ENCODE data around the gene ALPG. TPM values are rescaled to one million over a fixed set of nuclear protein-coding genes. Genes with fewer than 3 reads are reported as not detected.

ALPG gene
- total RNA-seq, 1 experiment from 2014 or later: 1.2 TPM

DNA sequence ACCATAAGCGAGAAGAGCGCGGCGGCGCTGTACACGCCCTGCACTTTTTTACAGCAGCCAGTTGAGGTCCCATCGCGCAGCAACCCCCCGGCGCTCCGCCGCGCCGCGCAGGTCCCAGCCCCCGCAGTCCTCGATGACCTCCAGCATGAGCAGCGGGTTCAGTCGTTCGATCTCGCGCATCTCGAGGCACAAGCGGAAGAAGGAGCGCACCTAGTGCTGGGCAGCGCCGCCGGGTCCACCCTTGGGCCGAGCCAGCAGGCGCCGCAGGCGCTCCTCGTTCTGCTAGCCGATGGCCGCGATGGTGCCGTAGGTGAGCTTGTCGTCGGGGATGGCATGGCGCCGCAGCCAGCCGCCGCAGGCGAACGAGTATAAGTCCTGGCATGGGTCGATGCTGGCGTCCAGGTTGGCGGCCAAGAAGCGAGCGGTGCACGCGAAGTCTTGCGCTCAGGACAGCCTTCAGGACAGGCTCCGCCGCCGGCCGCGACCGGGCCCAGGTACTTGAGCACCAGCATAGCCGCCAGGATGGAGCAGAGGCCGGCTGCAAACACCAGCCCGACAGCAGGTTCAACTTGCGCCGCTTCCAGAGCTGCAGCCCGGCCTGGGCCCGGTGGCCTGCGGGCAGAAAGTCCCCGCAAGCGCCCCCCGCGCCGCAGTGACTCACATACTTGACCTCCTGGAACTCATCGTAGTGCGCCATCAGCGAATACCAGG is 19.7 kb upstream of the ALPG start (continued):
- TF ChIP-seq ZNF317 (CRISPR knock-in tag; IDR thresholded peaks at IDR 0.05; ENCODE audit: borderline replicate concordance, low read depth) (0 out of 2 replicates have a peak, but pooled peaks have one; percentile 8), ZNF138 (CRISPR knock-in tag; conservative IDR thresholded peaks at IDR 0.05) (0 out of 2 replicates have a peak, but pooled peaks have one; percentile 23), FOXJ3 (CRISPR knock-in tag; IDR thresholded peaks at IDR 0.05; ENCODE audit: borderline replicate concordance) (no peak), FOXP1 (CRISPR knock-in tag; IDR thresholded peaks at IDR 0.05; ENCODE audit: borderline replicate concordance) (no peak)
- TF ChIP-seq, protein P1, sequence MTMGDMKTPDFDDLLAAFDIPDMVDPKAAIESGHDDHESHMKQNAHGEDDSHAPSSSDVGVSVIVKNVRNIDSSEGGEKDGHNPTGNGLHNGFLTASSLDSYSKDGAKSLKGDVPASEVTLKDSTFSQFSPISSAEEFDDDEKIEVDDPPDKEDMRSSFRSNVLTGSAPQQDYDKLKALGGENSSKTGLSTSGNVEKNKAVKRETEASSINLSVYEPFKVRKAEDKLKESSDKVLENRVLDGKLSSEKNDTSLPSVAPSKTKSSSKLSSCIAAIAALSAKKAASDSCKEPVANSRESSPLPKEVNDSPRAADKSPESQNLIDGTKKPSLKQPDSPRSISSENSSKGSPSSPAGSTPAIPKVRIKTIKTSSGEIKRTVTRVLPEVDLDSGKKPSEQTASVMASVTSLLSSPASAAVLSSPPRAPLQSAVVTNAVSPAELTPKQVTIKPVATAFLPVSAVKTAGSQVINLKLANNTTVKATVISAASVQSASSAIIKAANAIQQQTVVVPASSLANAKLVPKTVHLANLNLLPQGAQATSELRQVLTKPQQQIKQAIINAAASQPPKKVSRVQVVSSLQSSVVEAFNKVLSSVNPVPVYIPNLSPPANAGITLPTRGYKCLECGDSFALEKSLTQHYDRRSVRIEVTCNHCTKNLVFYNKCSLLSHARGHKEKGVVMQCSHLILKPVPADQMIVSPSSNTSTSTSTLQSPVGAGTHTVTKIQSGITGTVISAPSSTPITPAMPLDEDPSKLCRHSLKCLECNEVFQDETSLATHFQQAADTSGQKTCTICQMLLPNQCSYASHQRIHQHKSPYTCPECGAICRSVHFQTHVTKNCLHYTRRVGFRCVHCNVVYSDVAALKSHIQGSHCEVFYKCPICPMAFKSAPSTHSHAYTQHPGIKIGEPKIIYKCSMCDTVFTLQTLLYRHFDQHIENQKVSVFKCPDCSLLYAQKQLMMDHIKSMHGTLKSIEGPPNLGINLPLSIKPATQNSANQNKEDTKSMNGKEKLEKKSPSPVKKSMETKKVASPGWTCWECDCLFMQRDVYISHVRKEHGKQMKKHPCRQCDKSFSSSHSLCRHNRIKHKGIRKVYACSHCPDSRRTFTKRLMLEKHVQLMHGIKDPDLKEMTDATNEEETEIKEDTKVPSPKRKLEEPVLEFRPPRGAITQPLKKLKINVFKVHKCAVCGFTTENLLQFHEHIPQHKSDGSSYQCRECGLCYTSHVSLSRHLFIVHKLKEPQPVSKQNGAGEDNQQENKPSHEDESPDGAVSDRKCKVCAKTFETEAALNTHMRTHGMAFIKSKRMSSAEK (CRISPR knock-in tag; IDR thresholded peaks at IDR 0.05; ENCODE audit: borderline replicate concordance): no peak

DNA sequence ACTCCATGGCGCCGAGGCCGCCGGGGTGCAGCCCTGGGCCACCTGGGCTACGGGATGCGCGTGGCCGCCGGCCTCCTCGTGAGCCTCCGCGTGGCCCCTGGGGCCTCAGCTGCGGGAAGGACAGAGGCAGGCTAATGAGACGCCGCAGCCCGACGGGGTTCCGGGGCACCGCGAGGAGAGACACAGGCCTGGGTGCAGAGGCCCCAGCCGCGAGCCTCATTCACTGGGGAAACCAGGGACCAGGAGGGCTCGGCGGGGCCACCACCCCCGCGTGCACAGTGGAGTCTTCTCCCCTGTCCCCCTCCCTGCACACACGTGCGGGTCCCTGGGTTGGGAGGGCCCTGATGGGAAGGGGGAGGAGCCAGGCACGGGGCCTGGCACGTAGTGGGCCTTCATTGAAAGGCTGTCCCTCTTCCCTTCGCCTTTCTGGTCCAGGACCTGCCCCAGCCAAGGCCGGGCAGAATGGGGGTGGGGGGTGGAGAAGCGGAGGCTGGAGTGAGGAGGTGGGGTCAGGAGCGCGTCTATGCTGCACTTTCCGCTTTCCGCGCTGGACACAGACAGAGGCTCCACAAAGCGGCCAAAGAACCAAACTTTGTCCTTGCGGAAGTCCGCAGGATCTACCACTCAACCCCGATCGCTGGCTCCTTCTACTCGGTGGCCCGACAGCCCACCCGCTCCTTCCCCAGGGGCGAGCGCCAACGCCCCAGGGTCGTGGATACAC is 19.0 kb upstream of the ALPG start:
- DNase-seq (ENCODE audit: low spot score) (peak; percentile 52), ATAC-seq (peak; percentile 46)
- H3K9me3 Mint-ChIP-seq: no peaks in the 10 kb centered on the region
- ChIA-PET CTCF (interaction anchor here (1.0 to 3.0 kb wide), 3 partner anchors 20 to 62 kb away, joined by 3 to 25 read pairs (median 6); no protein-coding TSS in a partner anchor), POLR2A (interaction anchor here (1.3 kb wide), 1 partner anchor 32 kb away, joined by 4 read pairs; no protein-coding TSS in a partner anchor)
- H3K27ac Mint-ChIP-seq: no peak overlapping the region
- peaks cover 19% of the 10 kb centered on the region for H3K4me1 Mint-ChIP-seq
- peaks cover 92% of the 10 kb centered on the region for H3K27me3 Mint-ChIP-seq (ENCODE audit: low read depth)
- H3K36me3 Mint-ChIP-seq: no peaks in the 10 kb centered on the region; the same call in 1 of the 2 replicates
- peak overlapping the region; percentile 68 for H3K4me3 Mint-ChIP-seq
- TF ChIP-seq NFATC4 (CRISPR knock-in tag; IDR thresholded peaks at IDR 0.05): no peak
- no peak for TF ChIP-seq NR1H2 (CRISPR knock-in tag; IDR thresholded peaks at IDR 0.05)
- no peak for TF ChIP-seq NFE2L1 (CRISPR knock-in tag; IDR thresholded peaks at IDR 0.05)
- 0 out of 2 replicates have a peak, but pooled peaks have one; percentile 31 for TF ChIP-seq SP1 (CRISPR knock-in tag; conservative IDR thresholded peaks at IDR 0.05)
- no peak for TF ChIP-seq NR2C2 (CRISPR knock-in tag; IDR thresholded peaks at IDR 0.05)
- TF ChIP-seq HMGA2 (CRISPR knock-in tag; IDR thresholded peaks at IDR 0.05): no peak
- TF ChIP-seq, protein P2, sequence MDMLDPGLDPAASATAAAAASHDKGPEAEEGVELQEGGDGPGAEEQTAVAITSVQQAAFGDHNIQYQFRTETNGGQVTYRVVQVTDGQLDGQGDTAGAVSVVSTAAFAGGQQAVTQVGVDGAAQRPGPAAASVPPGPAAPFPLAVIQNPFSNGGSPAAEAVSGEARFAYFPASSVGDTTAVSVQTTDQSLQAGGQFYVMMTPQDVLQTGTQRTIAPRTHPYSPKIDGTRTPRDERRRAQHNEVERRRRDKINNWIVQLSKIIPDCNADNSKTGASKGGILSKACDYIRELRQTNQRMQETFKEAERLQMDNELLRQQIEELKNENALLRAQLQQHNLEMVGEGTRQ (CRISPR knock-in tag; IDR thresholded peaks at IDR 0.05): 0 out of 2 replicates have a peak, but pooled peaks have one; percentile 31
- TF ChIP-seq, protein P3, sequence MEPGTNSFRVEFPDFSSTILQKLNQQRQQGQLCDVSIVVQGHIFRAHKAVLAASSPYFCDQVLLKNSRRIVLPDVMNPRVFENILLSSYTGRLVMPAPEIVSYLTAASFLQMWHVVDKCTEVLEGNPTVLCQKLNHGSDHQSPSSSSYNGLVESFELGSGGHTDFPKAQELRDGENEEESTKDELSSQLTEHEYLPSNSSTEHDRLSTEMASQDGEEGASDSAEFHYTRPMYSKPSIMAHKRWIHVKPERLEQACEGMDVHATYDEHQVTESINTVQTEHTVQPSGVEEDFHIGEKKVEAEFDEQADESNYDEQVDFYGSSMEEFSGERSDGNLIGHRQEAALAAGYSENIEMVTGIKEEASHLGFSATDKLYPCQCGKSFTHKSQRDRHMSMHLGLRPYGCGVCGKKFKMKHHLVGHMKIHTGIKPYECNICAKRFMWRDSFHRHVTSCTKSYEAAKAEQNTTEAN (CRISPR knock-in tag; IDR thresholded peaks at IDR 0.05): no peak
- TF ChIP-seq, protein P4, sequence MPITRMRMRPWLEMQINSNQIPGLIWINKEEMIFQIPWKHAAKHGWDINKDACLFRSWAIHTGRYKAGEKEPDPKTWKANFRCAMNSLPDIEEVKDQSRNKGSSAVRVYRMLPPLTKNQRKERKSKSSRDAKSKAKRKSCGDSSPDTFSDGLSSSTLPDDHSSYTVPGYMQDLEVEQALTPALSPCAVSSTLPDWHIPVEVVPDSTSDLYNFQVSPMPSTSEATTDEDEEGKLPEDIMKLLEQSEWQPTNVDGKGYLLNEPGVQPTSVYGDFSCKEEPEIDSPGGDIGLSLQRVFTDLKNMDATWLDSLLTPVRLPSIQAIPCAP (CRISPR knock-in tag; IDR thresholded peaks at IDR 0.05): 0 out of 2 replicates have a peak, but pooled peaks have one; percentile 37
- TF ChIP-seq ZNF423 (CRISPR knock-in tag; IDR thresholded peaks at IDR 0.05): peak; percentile 44; the same call in 1 of the 2 replicates
- TF ChIP-seq, protein P5, sequence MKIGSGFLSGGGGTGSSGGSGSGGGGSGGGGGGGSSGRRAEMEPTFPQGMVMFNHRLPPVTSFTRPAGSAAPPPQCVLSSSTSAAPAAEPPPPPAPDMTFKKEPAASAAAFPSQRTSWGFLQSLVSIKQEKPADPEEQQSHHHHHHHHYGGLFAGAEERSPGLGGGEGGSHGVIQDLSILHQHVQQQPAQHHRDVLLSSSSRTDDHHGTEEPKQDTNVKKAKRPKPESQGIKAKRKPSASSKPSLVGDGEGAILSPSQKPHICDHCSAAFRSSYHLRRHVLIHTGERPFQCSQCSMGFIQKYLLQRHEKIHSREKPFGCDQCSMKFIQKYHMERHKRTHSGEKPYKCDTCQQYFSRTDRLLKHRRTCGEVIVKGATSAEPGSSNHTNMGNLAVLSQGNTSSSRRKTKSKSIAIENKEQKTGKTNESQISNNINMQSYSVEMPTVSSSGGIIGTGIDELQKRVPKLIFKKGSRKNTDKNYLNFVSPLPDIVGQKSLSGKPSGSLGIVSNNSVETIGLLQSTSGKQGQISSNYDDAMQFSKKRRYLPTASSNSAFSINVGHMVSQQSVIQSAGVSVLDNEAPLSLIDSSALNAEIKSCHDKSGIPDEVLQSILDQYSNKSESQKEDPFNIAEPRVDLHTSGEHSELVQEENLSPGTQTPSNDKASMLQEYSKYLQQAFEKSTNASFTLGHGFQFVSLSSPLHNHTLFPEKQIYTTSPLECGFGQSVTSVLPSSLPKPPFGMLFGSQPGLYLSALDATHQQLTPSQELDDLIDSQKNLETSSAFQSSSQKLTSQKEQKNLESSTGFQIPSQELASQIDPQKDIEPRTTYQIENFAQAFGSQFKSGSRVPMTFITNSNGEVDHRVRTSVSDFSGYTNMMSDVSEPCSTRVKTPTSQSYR (CRISPR knock-in tag; IDR thresholded peaks at IDR 0.05): 0 out of 2 replicates have a peak, but pooled peaks have one; percentile 23
- 0 out of 2 replicates have a peak, but pooled peaks have one; percentile 22 for TF ChIP-seq SMAD3 (CRISPR knock-in tag; IDR thresholded peaks at IDR 0.05; ENCODE audit: borderline replicate concordance)
- TF ChIP-seq ZNF416 (CRISPR knock-in tag; IDR thresholded peaks at IDR 0.05): no peak
- TF ChIP-seq FOXP1 (CRISPR knock-in tag; IDR thresholded peaks at IDR 0.05; ENCODE audit: borderline replicate concordance): 0 out of 2 replicates have a peak, but pooled peaks have one; percentile 34
- TF ChIP-seq, protein P6, sequence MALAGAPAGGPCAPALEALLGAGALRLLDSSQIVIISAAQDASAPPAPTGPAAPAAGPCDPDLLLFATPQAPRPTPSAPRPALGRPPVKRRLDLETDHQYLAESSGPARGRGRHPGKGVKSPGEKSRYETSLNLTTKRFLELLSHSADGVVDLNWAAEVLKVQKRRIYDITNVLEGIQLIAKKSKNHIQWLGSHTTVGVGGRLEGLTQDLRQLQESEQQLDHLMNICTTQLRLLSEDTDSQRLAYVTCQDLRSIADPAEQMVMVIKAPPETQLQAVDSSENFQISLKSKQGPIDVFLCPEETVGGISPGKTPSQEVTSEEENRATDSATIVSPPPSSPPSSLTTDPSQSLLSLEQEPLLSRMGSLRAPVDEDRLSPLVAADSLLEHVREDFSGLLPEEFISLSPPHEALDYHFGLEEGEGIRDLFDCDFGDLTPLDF (CRISPR knock-in tag; IDR thresholded peaks at IDR 0.05): no peak
- TF ChIP-seq MXD4 (CRISPR knock-in tag; IDR thresholded peaks at IDR 0.05; ENCODE audit: borderline replicate concordance): no peak
- no peak for TF ChIP-seq TP53 (CRISPR knock-in tag; IDR thresholded peaks at IDR 0.05)
- TF ChIP-seq, protein P7, sequence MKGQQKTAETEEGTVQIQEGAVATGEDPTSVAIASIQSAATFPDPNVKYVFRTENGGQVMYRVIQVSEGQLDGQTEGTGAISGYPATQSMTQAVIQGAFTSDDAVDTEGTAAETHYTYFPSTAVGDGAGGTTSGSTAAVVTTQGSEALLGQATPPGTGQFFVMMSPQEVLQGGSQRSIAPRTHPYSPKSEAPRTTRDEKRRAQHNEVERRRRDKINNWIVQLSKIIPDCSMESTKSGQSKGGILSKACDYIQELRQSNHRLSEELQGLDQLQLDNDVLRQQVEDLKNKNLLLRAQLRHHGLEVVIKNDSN (CRISPR knock-in tag; IDR thresholded peaks at IDR 0.05): no peak; the same call in 1 of the 2 replicates

All from WTC11 (cell line).